GM18951 (cell line): ENCODE measurements around the gene PDLIM5.

Experiments used
- POLR2A ChIP-seq: IDR thresholded peaks from 4 replicates; pipeline ENCODE4 v1.6.1; 2011; ENCODE audit warnings: mild to moderate bottlenecking; ENCODE audit not compliant: insufficient read length, insufficient read depth; ENCODE audit errors: extremely low read depth
- in situ Hi-C: fragments of 300-500 bp; cut with MboI; formaldehyde crosslinking; loops from one replicate; pipeline ENCODE4 v1.12.0; 2022; ENCODE audit warnings: low sequenced_read_pairs, mixed read lengths, inconsistent platforms; ENCODE audit not compliant: unreplicated experiment

The PDLIM5 gene

GRCh38 chr4:94714365-94715160, 262.8 kb downstream of the PDLIM5 start:
- in situ Hi-C loops = no loop called here
- TF ChIP-seq POLR2A = no peak

GRCh38 chr4:94715726-94716125, 264.0 kb downstream of the PDLIM5 start:
- TF ChIP-seq POLR2A = no peak
- in situ Hi-C loops = no loop called here
